ENCODE results near the gene SETSIP. TPM values are rescaled to one million over a fixed set of nuclear protein-coding genes. Genes with fewer than 3 reads are reported as not detected.

SETSIP gene
- polyA plus RNA-seq, 1 donor (not counting 4 experiments of a cell fraction or from before 2014, with no cell fraction given): 0.89 TPM

DNA sequence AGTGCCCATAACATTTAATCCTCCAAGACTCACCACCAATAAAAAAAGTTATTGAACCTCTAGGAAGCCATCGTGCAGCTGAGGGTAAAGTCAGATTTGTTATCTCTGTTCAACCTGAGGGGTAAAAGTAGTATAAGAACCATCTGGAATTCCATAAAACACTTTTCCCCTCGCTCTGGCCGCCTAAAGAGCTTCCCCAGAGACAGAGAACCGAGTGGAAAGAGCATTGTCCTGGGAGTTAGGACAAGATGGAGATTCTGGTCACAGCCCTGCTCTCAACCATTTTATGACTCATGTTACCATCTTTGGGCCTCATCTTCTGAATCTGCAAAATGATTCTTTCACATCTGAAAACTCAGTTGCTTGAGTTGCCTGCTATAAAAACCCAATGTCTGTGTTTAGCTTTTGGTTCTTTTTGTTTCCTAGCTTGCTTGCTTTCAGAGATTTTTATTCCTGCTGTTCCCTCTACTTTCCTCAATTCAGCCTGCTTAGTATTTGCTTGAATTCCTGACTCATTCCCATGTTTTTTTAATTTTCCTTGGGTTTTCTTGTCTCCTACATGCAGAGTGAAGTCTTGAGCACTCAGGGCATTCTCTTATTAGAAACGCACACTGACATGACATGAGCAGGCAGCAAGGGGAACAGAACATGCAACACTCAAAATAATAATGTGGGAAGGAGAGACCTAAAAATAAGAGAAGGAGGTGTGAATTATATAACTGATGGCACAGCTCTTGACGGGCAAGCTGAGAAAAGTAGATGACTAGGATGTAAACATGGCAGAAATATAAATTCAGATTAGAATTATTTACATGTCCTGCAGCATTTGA lies 43.7 kb downstream of the SETSIP start:
- Histone ChIP-seq H3K4me1 (ENCODE audit: control insufficient read depth, extremely low read depth, insufficient read depth, low read length) (peaks cover 16% of the 10 kb centered on the region), H3K9me3 (ENCODE audit: control insufficient read depth, low read depth, low read length) (no peaks in the 10 kb centered on the region), H4K20me1 (ENCODE audit: control insufficient read depth, extremely low read depth, insufficient read depth, low read length) (no peaks in the 10 kb centered on the region), H3K79me2 (ENCODE audit: control insufficient read depth, insufficient read depth, low read length) (no peaks in the 10 kb centered on the region), H3K9ac (ENCODE audit: control insufficient read depth, extremely low read depth, insufficient read depth, low read length) (no peak overlapping the region), H3K9me1 (ENCODE audit: control insufficient read depth, extremely low read depth, insufficient read depth, low read length) (no peaks in the 10 kb centered on the region), H3K4me2 (ENCODE audit: control insufficient read depth, extremely low read depth, insufficient read depth, low read depth, low read length) (no peak overlapping the region), H3K27ac (ENCODE audit: control insufficient read depth, insufficient read depth, low read length) (no peak overlapping the region), H3K4me3 (ENCODE audit: control insufficient read depth in 2 of 3, extremely low read depth in 1 of 3, insufficient read depth in 2 of 3, low read depth in 1 of 3, low read length in 3 of 3) (no peak overlapping the region), H3K36me3 (ENCODE audit: control insufficient read depth in 2 of 2, extremely low read depth in 1 of 2, insufficient read depth in 2 of 2, low read length in 2 of 2) (no peaks in the 10 kb centered on the region), H3K27me3 (ENCODE audit: control insufficient read depth, extremely low read depth, insufficient read depth, low read length) (no peaks in the 10 kb centered on the region), H2AFZ (ENCODE audit: control insufficient read depth, low read length) (no peak overlapping the region)
- DNase-seq (ENCODE audit: low read depth, low spot score) (no peak), FAIRE-seq (no peak)
- TF ChIP-seq EZH2 (IDR thresholded peaks at IDR 0.05; ENCODE audit: low read length): no peak
- TF ChIP-seq, protein P1, sequence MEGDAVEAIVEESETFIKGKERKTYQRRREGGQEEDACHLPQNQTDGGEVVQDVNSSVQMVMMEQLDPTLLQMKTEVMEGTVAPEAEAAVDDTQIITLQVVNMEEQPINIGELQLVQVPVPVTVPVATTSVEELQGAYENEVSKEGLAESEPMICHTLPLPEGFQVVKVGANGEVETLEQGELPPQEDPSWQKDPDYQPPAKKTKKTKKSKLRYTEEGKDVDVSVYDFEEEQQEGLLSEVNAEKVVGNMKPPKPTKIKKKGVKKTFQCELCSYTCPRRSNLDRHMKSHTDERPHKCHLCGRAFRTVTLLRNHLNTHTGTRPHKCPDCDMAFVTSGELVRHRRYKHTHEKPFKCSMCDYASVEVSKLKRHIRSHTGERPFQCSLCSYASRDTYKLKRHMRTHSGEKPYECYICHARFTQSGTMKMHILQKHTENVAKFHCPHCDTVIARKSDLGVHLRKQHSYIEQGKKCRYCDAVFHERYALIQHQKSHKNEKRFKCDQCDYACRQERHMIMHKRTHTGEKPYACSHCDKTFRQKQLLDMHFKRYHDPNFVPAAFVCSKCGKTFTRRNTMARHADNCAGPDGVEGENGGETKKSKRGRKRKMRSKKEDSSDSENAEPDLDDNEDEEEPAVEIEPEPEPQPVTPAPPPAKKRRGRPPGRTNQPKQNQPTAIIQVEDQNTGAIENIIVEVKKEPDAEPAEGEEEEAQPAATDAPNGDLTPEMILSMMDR (optimal IDR thresholded peaks at IDR 0.05 in 1 of 3, IDR thresholded peaks at IDR 0.05 in 1 of 3, conservative IDR thresholded peaks at IDR 0.05 in 1 of 3; ENCODE audit: extremely low read depth in 1 of 3, insufficient read depth in 2 of 3, low read length in 3 of 3): no peak
- dilution Hi-C loops (cut with MboI; ENCODE audit: extremely low pct_ligation_motif_present, low sequenced_read_pairs): no loop called here

DNA sequence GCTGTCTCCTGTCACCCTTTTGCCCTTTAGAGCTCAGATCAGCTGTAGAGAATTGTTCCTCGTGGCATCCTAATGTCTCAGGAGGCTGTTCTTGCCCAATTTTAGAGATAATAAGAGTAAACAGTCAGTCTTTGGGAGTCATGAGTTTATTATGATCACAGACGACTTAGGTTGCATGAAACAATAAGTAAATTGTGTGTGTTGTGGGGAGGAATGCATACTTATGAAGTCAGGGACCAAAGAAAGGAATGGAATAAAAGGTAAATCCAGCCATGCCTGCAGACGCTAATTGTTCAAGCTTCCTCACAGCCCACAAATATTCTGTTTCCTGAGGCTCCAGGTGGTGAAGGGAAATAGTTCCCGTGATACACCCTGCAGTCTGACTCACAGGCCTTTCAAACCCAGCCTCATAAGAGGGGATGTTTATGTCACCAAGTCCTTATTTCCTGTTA lies 44.5 kb downstream of the SETSIP start:
- Histone ChIP-seq H3K9me3 (ENCODE audit: control insufficient read depth, low read depth, low read length) (no peaks in the 10 kb centered on the region), H3K4me3 (ENCODE audit: control insufficient read depth in 2 of 3, extremely low read depth in 1 of 3, insufficient read depth in 2 of 3, low read depth in 1 of 3, low read length in 3 of 3) (peak overlapping the region; percentile 53 to 65 (median 59)), H3K9me1 (ENCODE audit: control insufficient read depth, extremely low read depth, insufficient read depth, low read length) (no peaks in the 10 kb centered on the region), H3K79me2 (ENCODE audit: control insufficient read depth, insufficient read depth, low read length) (no peaks in the 10 kb centered on the region), H3K27me3 (ENCODE audit: control insufficient read depth, extremely low read depth, insufficient read depth, low read length) (no peaks in the 10 kb centered on the region), H3K4me2 (ENCODE audit: control insufficient read depth, extremely low read depth, insufficient read depth, low read depth, low read length) (peak overlapping the region; percentile 91), H3K9ac (ENCODE audit: control insufficient read depth, extremely low read depth, insufficient read depth, low read length) (peak overlapping the region; percentile 66), H3K36me3 (ENCODE audit: control insufficient read depth in 2 of 2, extremely low read depth in 1 of 2, insufficient read depth in 2 of 2, low read length in 2 of 2) (no peaks in the 10 kb centered on the region), H3K27ac (ENCODE audit: control insufficient read depth, insufficient read depth, low read length) (peak overlapping the region; percentile 47), H3K4me1 (ENCODE audit: control insufficient read depth, extremely low read depth, insufficient read depth, low read length) (peaks cover 16% of the 10 kb centered on the region), H4K20me1 (ENCODE audit: control insufficient read depth, extremely low read depth, insufficient read depth, low read length) (no peaks in the 10 kb centered on the region), H2AFZ (ENCODE audit: control insufficient read depth, low read length) (peak overlapping the region; percentile 83)
- TF ChIP-seq EZH2 (IDR thresholded peaks at IDR 0.05; ENCODE audit: low read length): no peak
- TF ChIP-seq, protein P1 (optimal IDR thresholded peaks at IDR 0.05 in 1 of 3, IDR thresholded peaks at IDR 0.05 in 1 of 3, conservative IDR thresholded peaks at IDR 0.05 in 1 of 3; ENCODE audit: extremely low read depth in 1 of 3, insufficient read depth in 2 of 3, low read length in 3 of 3): no peak
- peak; percentile 88 for FAIRE-seq
- dilution Hi-C loops (cut with MboI; ENCODE audit: extremely low pct_ligation_motif_present, low sequenced_read_pairs): no loop called here
- DNase-seq (ENCODE audit: low read depth, low spot score): peak; percentile 32

All from keratinocyte (primary cell).